ENCODE data around the gene PAQR4.

PAQR4 gene

GRCh38 chr16:2980227-2981176, 11.4 kb downstream of the PAQR4 start, which contains the start of gene PKMYT1:
Gene PKMYT1 (minus strand): TSS chr16:2980446. CDS start chr16:2979657, 789 bp downstream.
- Histone ChIP-seq H3K36me3 (peaks cover 28% of the 10 kb centered on the region), H3K9me3 (no peaks in the 10 kb centered on the region), H3K4me3 (ENCODE audit: low read depth, low read length) (peak within 1 kb of the TSS; percentile 75), H3K27me3 (no peaks in the 10 kb centered on the region), H3K4me1 (peaks cover 3% of the 10 kb centered on the region)
- DNase-seq: peak; percentile 95
- no peak for TF ChIP-seq CTCF (IDR thresholded peaks at IDR 0.05; ENCODE audit: low read depth, low read length)

DNA sequence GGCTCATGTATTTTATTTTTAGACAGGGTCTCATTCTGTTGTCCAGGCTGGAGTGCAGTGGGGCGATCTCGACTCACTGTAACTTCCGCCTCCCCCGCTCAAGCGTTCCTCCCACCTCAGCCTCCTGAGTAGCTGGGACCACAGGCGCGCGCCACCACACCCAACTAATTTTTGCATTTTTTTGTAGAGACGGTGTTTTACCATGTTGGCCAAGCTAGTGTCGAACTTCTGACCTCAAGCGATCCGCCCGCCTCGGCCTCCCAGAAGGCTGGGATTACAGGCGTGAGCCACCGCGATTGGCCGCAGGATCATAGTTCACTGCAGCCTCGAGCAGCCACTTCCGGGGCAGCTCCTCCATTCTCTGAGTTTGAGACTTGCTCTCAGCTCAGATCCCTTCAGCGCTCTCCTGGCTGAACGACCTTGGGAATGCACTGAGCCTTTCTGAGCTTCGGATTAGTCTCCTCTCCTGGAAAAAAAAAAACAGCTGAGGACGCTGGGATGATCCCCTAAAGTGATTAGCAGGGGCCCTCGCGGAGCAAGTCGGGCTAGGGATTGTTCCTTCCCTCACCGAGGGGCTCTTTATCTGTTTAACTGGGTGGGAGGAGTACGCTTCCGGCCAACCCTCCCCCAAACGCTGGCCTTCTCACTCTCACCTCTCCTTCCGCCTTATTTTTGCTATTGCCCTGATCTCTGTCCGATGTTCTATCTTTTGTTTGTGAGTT, 12.2 kb downstream of the PAQR4 start:
- Histone ChIP-seq H3K9me3 (no peaks in the 10 kb centered on the region), H3K36me3 (peaks cover 20% of the 10 kb centered on the region), H3K27me3 (no peaks in the 10 kb centered on the region), H3K4me1 (peaks cover 3% of the 10 kb centered on the region), H3K4me3 (ENCODE audit: low read depth, low read length) (no peak overlapping the region)
- no peak for TF ChIP-seq CTCF (IDR thresholded peaks at IDR 0.05; ENCODE audit: low read depth, low read length)
- no peak for DNase-seq

- Histone ChIP-seq H3K4me1 (peaks cover 3% of the 10 kb centered on the region), H3K4me3 (ENCODE audit: low read depth, low read length) (no peak overlapping the region), H3K9me3 (no peaks in the 10 kb centered on the region), H3K27me3 (no peaks in the 10 kb centered on the region), H3K36me3 (peaks cover 14% of the 10 kb centered on the region)
- no peak for DNase-seq
- no peak for TF ChIP-seq CTCF (IDR thresholded peaks at IDR 0.05; ENCODE audit: low read depth, low read length)
Measured at GRCh38 chr16:2981899-2982250, 12.7 kb downstream of the PAQR4 start.

GRCh38 chr16:2982402-2982801, 13.3 kb downstream of the PAQR4 start:
- Histone ChIP-seq H3K9me3 (no peaks in the 10 kb centered on the region), H3K27me3 (no peaks in the 10 kb centered on the region), H3K4me3 (ENCODE audit: low read depth, low read length) (no peak overlapping the region), H3K4me1 (peaks cover 3% of the 10 kb centered on the region), H3K36me3 (peaks cover 9% of the 10 kb centered on the region)
- no peak for TF ChIP-seq CTCF (IDR thresholded peaks at IDR 0.05; ENCODE audit: low read depth, low read length)
- no peak for DNase-seq

- Histone ChIP-seq H3K27me3 (no peaks in the 10 kb centered on the region), H3K4me3 (ENCODE audit: low read depth, low read length) (peak overlapping the region; percentile 38), H3K36me3 (peaks cover 3% of the 10 kb centered on the region; the same call in 1 of the 2 replicates), H3K4me1 (peaks cover 9% of the 10 kb centered on the region), H3K9me3 (no peaks in the 10 kb centered on the region)
- peak; percentile 88 for DNase-seq
- peak; percentile 63 for TF ChIP-seq CTCF (IDR thresholded peaks at IDR 0.05; ENCODE audit: low read depth, low read length)
Measured at GRCh38 chr16:2983706-2984136, 14.6 kb downstream of the PAQR4 start.

All from BE2C (cell line).